Measurements from ENCODE around the gene RNF149. TPM values are rescaled to one million over a fixed set of nuclear protein-coding genes. Genes with fewer than 3 reads are reported as not detected.
"Not testable (repeated sequence)": the region's sequence is repeated elsewhere in the genome, so short reads cannot be mapped to it uniquely, and the experiment has no call there.

Gene RNF149
- total and polyA plus RNA-seq, 9 of the 15 experiments (the other 6 are each of a cell fraction or from before 2014, with no cell fraction given): 9.0 to 31.5 (median 22.8) TPM

DNA sequence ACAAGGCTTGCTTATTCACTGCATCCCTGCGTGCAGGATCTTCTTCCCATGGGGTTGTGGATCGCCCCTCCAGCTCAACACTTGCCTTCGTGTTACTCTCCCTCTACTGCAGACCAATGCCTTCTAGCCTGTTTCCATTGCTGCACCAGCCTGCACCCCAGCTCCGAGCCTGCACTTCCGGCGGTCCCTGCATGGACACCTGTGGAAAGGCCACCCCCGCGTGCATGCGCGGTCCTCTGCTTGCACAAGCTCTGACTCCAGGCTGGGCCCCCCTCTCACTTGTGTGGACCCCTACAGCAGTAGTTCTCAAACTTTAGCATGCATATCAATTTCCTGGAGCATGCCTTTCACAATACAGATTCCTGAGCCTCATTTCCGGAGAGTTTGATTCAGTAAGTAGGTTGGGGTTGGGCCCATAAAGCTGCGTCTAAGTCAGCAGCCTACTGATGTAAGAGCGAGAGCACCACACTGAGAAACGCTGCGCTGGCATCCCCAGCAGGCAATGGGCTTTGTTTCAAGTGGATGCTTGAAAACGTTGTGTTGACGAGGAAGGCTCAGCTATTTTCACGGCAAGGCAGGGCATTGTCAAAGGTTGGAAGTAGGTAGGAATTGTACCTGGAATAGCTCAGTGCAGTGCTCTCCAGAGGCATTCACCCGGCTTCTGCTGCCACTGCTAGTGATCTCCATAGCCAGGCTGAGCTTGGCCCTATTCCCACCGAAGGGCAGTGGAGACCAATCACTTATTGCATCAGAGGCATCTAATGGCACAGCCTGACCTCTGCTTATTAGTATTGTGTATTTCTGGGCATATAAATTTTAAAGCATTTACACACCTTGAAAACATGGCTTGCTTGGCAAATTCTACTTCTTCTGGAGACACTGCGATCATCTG is 46.2 kb upstream of the RNF149 start:
- H3K27ac ChIP-seq (ENCODE audit: extremely low read depth, low read depth, low read length): no peak overlapping the region
- 15% methylated on average over 21 of the region's 21 CpGs for WGBS (ENCODE audit: insufficient coverage, low coverage, missing lambda C conversion rate)
- ATAC-seq (no peak), FAIRE-seq (no peak), DNase-seq (ENCODE audit: extremely low read depth in 1 of 4, low spot score in 3 of 4) (no peak)
- intact Hi-C loops (cut with micrococcal nuclease): no loop called here
- H3K4me1 ChIP-seq (replicated peaks in 1 of 2; ENCODE audit: control insufficient read depth in 2 of 2, insufficient read depth in 2 of 2, low read length in 2 of 2): peaks cover 0 to 4% of the 10 kb centered on the region in 2 experiments; a peak in 1 of 5 replicates
- CTCF ChIA-PET (ENCODE audit: low intra/inter-chr PET ratio): no interaction called here
- no peaks in the 10 kb centered on the region for H3K79me2 ChIP-seq (ENCODE audit: control insufficient read depth, insufficient read depth, low read length)
- no peak for TF ChIP-seq HLTF (IDR thresholded peaks at IDR 0.05)
- no peak for TF ChIP-seq THRAP3 (IDR thresholded peaks at IDR 0.05; ENCODE audit: borderline replicate concordance)
- TF ChIP-seq SMAD2 (IDR thresholded peaks at IDR 0.05; ENCODE audit: low read depth, low read length): no peak
- no peak for TF ChIP-seq ZNF140 (CRISPR knock-in tag; IDR thresholded peaks at IDR 0.05)
- TF ChIP-seq ETV6 (IDR thresholded peaks at IDR 0.05; ENCODE audit: borderline replicate concordance in 1 of 2, low read depth in 2 of 2, low read length in 1 of 2): no peak
- no peak for TF ChIP-seq ETV6 (CRISPR knock-in tag; IDR thresholded peaks at IDR 0.05; ENCODE audit: borderline replicate concordance)
- POLR2A ChIA-PET: no interaction called here
- no peaks in the 10 kb centered on the region for H3K9me1 ChIP-seq (ENCODE audit: control insufficient read depth, insufficient read depth, low read length)
- no peak overlapping the region for H3K4me3 ChIP-seq
- no peak overlapping the region for H3K4me2 ChIP-seq (ENCODE audit: insufficient read depth, low read length)
- H2AFZ ChIP-seq (ENCODE audit: low read depth, low read length): no peak overlapping the region
- H3K9me3 ChIP-seq (replicated peaks; ENCODE audit: control insufficient read depth, insufficient read depth, low read depth, low read length): no peaks in the 10 kb centered on the region
- no peaks in the 10 kb centered on the region for H3K36me3 ChIP-seq (ENCODE audit: control insufficient read depth, insufficient read depth, low read length)
- no TSS peak for BruUV-seq (replicated peaks)
- H3K27me3 ChIP-seq (ENCODE audit: control insufficient read depth in 2 of 2, insufficient read depth in 2 of 2, low read length in 2 of 2): peaks cover 12 to 44% of the 10 kb centered on the region in 2 experiments; a peak in 3 of 5 replicates
- no peaks in the 10 kb centered on the region for H4K20me1 ChIP-seq (replicated peaks; ENCODE audit: control insufficient read depth, insufficient read depth, low read length)
- in situ Hi-C loops (cut with MboI): no loop called here
- no peak overlapping the region for H3K9ac ChIP-seq (ENCODE audit: insufficient read depth in 1 of 2, low read depth in 2 of 2, low read length in 2 of 2)

DNA sequence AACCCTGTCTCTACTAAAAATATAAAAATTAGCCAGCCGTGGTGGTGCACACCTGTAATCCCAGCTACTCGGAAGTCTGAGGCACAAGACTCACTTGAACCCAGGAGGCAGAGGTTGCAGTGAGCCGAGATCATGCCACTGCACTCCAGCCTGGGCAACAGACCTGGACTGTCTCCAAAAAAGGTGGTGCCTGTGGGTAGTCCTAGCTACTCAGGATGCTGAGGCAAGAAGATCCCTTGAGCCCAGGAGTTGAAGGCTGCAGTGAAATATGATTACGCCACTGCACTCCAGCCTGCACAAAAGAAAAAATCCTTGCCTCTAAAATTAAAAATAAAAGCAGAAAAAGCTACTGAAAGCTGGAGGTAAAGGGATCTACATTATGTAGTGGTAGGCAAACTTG is 44.1 kb upstream of the RNF149 start:
- H3K4me2 ChIP-seq (ENCODE audit: insufficient read depth, low read length); H3K36me3 ChIP-seq (ENCODE audit: control insufficient read depth, insufficient read depth, low read length); H3K9me3 ChIP-seq (replicated peaks; ENCODE audit: control insufficient read depth, insufficient read depth, low read depth, low read length); intact Hi-C loops (cut with micrococcal nuclease); CTCF ChIA-PET (ENCODE audit: low intra/inter-chr PET ratio); DNase-seq (ENCODE audit: extremely low read depth in 1 of 4, low spot score in 3 of 4); H2AFZ ChIP-seq (ENCODE audit: low read depth, low read length); H3K4me1 ChIP-seq (replicated peaks in 1 of 2; ENCODE audit: control insufficient read depth in 2 of 2, insufficient read depth in 2 of 2, low read length in 2 of 2); FAIRE-seq; H3K9me1 ChIP-seq (ENCODE audit: control insufficient read depth, insufficient read depth, low read length); in situ Hi-C loops (cut with MboI); ATAC-seq; BruUV-seq (replicated peaks); H3K9ac ChIP-seq (ENCODE audit: insufficient read depth in 1 of 2, low read depth in 2 of 2, low read length in 2 of 2); H3K4me3 ChIP-seq; H3K79me2 ChIP-seq (ENCODE audit: control insufficient read depth, insufficient read depth, low read length); H4K20me1 ChIP-seq (replicated peaks; ENCODE audit: control insufficient read depth, insufficient read depth, low read length); H3K27ac ChIP-seq (ENCODE audit: extremely low read depth, low read depth, low read length): not testable (repeated sequence)
- 3% methylated on average over 4 of the region's 4 CpGs for WGBS (ENCODE audit: insufficient coverage, low coverage, missing lambda C conversion rate)
- peaks cover 7 to 38% of the 10 kb centered on the region in 2 experiments; a peak in 3 of 5 replicates for H3K27me3 ChIP-seq (ENCODE audit: control insufficient read depth in 2 of 2, insufficient read depth in 2 of 2, low read length in 2 of 2)
- POLR2A ChIA-PET: interaction anchor here (0.6 to 1.3 kb wide), 2 partner anchors 10 to 43 kb away, joined by 3 to 4 read pairs; no protein-coding TSS in a partner anchor
